Raji (cell line): ENCODE data around the gene CALN1.

Experiments
- POLR2A ChIP-seq: IDR thresholded peaks from 2 replicates; pipeline ENCODE4 v1.6.1; 2011; ENCODE audit warnings: low read depth, low read length, control low read depth; ENCODE audit not compliant: insufficient read depth

CALN1 gene

DNA sequence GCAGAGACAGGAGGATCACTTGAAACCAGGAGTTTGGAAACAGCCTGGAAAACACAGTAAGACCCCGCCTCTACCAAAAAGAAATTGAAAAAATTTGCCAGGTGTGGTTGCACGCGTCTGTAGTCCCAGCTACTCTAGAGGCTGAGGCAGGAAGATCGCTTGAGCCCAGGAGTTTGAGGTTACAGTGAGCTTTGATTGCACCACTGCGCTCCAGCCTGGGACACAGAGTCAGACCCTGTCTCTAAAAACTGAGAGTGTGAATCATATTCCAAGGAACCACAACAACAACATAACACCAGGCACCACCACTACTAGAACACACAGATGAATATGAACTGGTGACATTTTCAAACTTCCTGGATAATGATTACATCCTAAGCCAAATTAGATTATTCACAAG is 324.2 kb downstream of the CALN1 start:
- TF ChIP-seq POLR2A = no peak

DNA sequence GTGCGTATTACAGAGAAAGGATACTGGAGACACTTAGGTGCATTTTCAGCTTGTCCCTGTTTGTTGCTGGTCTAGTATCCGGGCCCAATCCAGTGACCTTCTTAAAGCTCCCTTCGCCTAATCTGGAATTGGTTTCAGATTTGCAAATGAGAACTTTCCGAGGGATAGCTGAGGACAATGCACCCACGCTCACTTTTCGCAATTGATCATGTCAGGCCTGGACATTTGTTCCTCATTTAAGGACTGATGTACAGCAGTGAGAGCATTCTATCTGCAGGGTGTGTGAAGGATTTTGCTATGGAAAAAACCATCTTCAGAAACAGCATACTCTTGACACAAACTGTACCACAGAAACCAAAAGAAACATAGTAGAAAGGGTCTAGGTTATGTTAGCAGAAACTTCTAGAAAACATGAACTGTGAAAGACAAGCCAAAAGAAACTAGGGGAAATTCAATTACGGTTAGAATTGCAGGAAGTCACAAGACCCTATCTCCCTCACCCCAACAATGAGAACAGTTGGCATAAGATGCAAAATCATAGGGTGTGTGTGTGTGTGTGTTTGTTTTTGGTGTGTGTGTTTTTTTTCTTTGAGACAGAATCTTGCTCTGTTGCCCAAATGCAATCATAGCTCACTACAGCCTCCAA is 331.1 kb downstream of the CALN1 start:
- no peak for TF ChIP-seq POLR2A

DNA sequence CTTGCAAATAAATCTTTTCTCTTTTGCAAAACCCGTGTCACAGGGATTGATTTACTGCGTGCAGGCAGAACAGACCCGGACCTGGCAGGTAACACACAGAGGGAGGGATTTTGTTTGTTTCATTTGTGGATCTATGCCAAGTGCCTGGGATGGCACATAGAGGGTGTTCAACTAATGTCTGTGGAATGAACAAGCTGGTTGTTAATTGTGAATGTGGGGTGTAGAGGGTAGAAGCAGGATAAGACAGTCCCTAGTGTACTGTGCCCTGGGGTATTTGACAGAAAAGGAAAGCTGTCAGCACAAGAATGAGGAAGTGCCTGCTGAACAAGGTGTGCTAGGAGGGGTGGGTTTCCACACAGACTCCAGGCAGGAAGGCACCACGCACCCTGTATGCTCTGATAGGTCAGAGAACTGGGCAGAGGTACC is 331.8 kb downstream of the CALN1 start:
- TF ChIP-seq POLR2A = no peak

DNA sequence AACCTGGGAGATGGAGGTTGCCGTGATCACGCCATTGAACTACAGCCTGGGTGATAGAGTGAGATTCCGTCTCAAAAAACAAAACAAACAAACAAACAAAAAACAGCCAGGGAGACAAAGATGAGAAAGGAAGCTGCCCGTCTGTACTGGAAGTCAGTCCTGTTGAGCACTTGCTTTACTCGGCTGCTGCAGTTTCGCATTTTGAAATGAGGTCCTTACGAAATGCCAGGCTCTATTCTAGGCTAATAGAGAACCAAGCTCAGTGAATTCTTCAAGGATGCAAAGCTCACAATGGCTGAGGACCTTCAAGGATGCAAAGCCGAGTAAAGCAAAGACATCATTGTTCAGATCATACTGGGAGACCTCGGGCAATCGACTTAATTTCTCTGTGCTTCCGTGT is 333.3 kb downstream of the CALN1 start:
- TF ChIP-seq POLR2A = no peak

DNA sequence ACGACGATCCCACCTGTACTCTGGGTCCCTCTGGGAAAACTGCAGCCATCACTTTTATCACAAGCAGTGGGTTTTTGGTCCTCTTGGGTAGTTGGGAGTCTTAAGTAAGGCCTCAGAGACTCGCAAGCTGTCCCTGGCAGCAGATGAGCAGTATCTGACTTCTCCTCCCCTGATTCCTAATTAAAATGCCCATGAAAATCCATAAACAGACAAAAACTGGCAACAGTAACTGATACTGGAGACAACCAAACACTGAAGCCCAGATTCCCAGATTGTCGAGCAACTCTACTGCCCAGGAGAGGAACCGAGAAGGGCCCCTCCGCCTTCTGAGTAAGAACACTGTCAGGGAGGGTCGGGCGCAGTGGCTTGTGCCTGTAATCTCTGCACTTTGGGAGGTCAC is 333.8 kb downstream of the CALN1 start:
- no peak for TF ChIP-seq POLR2A

DNA sequence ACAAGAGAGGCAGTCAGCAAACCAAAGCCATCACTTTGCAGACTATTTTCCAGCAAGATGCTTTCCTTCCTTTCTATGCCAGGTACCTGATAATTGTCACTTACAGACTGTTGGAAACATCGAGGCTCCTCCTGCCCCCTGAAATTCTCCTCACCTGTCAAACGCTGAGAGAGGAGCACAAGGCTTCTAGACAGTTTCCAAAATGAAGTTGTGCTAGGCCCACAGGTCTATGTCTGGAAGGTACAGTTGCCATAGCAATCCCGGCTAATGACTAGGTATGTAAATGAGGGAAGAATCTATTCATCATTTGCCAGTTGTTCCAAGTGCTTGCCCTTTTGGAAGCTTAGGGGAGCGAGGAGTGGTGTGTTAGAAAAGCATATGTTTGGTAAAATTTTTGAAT is 334.4 kb downstream of the CALN1 start:
- TF ChIP-seq POLR2A = no peak

DNA sequence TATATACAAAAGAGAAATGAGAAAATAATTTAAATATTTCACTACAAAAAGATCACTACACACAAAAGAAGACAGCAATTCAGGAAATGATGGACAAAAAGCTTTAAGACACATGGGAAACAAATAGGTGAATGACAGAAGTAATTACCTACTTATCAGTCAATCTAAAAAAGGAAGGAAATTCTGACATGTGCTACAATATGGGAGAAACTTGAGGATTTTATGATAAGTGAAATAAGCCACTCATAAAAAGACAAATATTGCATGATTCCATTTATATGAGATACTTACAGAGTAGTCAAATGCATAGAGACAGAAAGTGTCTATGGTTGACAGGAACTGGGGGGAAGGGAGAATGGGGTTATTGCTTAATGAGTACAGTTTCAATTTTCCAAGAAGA is 339.2 kb downstream of the CALN1 start:
- no peak for TF ChIP-seq POLR2A

DNA sequence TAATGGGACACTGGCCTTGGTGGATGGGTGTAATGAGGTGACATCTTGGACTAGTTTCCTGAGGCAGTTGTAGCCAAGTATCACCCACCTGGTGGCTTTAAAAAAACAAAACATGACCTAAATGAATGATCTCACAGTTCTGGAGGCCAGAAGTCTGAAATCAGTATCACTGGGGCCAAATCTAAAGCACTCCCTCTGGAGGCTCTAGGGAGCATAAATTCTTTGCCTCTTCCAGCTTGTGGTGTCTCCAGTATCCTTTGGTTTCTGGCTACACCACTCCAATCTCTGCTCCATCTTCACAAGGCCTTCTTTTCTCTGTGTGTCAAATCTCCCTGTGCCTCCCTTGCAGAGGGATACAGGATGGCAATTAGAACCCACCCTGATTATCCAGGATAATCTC is 342.9 kb downstream of the CALN1 start:
- TF ChIP-seq POLR2A = no peak

DNA sequence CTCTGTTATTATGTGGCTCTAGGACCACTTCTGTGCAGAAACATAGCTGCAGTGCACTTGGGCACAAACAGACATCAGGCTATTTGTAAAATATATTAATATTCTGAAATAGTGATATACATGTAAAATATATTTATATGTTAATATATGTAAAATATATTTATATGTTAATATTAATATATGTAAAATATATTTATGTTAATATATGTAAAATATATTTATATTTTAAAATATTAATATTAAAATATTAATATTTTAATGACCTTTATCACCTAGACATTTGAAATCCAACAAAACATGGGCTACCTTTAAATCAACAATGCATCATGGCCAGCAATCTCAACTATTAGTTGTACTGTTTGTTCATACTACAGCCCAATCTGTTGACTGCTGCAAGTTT is 347.2 kb downstream of the CALN1 start:
- TF ChIP-seq POLR2A = no peak

DNA sequence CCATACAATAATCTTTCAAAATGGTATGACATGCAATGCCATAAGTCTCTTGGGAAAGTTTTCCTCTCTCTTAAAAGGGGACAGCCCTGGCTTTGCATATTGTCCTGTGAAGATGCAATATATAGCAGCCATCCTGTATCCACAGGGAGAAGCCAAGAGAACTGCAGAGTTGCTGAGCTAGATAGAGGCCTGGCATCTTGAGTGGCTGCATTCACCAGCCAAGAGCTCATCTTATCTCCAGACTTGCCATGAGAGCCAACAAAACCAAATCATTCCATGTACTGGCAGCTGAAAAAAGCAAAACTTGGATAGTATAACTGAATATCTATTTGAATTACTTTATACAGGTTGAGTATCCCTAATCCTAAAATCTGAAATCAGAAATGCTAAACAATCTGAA is 348.8 kb downstream of the CALN1 start:
- no peak for TF ChIP-seq POLR2A

DNA sequence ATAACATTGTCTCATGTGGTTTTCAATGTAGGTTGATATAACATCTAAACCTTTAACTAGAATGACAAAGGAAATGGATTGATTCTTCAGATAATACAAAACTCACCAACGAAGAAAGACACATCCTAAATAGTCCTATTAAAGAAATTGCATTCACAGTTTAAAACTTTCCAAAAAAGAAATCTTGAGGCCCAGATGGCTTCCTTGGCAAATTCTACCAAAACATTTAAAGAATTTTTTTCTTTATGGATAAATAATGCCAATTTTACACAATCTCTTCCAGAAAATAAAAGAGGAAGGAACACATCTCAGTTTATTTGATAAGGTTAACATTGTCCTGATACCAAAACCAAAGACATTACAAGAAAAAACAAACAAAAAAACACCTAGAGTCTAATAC is 349.5 kb downstream of the CALN1 start:
- no peak for TF ChIP-seq POLR2A

DNA sequence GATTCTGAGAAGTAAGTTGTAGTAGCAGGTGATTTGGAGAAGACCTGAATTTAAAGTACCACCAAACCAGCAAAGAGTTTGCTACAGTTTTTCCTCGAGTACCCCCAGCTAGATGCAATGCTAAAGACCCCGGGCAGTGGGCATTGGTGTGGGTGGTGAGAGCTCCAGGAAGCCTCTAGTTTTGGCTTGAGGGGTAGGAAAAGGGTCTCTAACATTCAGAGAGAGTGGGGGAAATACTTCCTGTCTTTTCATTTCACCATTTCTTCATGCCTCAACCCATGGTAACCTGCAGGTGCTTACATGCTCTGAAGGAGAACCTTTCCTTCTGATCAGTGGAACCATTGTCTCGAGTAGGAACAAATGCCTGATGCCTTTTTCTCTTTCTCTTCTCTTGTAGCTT is 352.2 kb downstream of the CALN1 start:
- no peak for TF ChIP-seq POLR2A

DNA sequence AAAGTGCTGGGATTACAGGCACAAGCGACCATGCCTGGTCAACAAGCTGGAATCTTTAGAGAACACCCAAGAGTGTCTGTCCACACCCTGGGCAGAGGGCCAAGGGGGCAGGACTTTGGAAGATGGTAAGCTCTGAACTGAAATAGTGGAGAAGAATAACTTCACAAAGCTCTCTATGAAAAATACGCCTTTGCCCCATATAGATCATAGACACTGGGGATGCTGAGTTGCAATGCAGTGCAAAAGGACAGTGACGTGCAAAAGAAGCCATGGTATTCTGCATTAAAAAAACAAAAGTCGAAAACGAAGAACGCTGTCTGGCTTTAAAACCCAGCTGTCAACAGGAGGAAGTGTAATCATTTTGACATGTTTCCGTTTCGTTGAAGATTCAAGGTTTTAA is 353.6 kb downstream of the CALN1 start:
- no peak for TF ChIP-seq POLR2A

DNA sequence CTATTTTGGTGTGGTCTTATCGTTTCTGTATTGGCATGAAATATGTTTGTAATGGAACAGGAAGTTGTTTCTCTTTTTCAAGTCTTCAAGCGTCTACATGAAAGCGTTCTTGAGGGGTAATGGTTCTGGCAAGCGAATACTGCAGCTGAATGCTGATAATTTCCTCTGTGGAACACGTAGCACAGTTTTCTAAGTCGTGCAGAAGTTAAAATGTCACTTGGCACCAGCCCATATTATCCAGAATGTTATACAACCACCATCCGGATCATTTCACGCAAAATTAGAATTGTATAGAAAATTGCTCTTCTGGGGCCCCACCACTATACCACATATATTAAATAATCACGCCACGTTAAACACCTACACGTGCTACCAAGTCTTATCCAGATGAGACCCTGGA is 354.3 kb downstream of the CALN1 start:
- TF ChIP-seq POLR2A = no peak

DNA sequence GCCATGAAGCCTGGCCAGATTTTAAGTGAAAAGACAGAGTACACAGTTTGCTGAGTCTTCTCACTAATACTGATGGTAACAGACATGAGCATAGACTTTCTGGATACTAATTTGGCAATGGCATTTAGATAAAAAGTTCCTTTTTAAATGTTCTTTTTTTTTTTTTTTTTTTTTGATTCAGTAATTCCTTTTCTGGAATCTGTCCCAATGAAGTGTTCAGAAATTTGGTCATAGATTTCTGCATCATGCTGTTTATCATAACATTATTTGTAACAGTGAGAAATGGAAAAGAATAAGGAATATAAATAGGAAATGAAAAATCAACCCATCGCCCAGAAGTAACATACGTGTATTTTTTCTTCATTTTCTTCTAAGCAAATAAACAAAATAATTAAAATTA is 354.9 kb downstream of the CALN1 start:
- no peak for TF ChIP-seq POLR2A

DNA sequence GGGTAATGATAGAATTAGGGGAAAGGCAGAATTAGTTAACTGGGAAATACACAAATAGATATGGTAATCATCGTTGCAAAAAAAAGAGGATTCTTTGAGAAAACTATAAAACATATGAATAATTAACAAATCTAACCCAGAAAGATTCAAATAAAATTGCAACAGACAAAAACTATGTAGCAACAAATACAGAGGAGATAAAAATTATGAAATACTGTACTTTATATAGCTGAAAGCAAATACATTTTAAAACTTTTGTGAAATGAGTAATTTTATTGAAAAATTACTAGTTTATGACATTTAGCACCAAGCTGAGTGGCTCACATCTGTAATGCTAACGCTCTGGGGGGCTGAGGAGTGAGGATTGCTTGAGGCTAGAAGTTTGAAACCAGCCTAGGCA is 356.7 kb downstream of the CALN1 start:
- TF ChIP-seq POLR2A = no peak

DNA sequence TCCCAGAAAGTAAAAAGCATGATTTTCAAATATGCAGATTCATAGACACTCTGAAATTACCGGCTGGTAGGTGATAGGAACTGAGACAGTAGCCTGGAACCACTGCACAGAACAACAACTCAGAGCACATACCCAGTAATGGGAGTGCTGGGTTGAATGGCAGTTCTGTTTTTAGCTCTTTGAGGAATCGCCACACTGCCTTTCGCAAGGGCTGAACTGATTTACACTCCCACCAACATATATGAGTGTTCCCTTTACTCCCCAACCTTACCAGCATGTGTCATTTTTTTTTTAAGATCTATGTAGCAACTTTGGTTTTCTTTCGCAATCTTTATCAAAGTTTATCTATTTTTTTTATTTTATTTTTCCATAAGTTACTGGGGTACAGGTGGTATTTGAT is 358.8 kb downstream of the CALN1 start:
- TF ChIP-seq POLR2A = no peak
